ENCODE results near the gene TP53TG3F. TPM values are rescaled to one million over a fixed set of nuclear protein-coding genes. Genes with fewer than 3 reads are reported as not detected.

TP53TG3F gene, protein sequence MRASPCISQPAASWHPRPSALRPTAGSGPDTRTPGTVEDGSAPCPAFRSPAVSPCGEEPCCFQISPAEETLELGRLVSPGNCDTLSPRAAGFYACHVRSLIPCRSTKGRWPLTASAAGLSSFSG
- not detected in 2 replicates for total RNA-seq

GRCh38 chr16:33459312-33459711 is at the start of gene TP53TG3F:
Gene TP53TG3F, plus strand, starts transcription at chr16:33459612. Its CDS starts 68 bp downstream, at chr16:33459680.

Other genes with a start within 250 kb of the TP53TG3F start
- not detected in 2 replicates for gene TP53TG3E, start 155.3 kb upstream of the TP53TG3F start, total RNA-seq
- under 0.01 TPM in 1 of 2 replicates, not detected in the other for gene TP53TG3B, start 98.8 kb upstream of the TP53TG3F start, total RNA-seq